Measurements from ENCODE around the gene AFF1. TPM values are rescaled to one million over a fixed set of nuclear protein-coding genes. Genes with fewer than 3 reads are reported as not detected.

The AFF1 gene
- total RNA-seq, 1 experiment from 2014 or later, result 6.8 TPM

DNA sequence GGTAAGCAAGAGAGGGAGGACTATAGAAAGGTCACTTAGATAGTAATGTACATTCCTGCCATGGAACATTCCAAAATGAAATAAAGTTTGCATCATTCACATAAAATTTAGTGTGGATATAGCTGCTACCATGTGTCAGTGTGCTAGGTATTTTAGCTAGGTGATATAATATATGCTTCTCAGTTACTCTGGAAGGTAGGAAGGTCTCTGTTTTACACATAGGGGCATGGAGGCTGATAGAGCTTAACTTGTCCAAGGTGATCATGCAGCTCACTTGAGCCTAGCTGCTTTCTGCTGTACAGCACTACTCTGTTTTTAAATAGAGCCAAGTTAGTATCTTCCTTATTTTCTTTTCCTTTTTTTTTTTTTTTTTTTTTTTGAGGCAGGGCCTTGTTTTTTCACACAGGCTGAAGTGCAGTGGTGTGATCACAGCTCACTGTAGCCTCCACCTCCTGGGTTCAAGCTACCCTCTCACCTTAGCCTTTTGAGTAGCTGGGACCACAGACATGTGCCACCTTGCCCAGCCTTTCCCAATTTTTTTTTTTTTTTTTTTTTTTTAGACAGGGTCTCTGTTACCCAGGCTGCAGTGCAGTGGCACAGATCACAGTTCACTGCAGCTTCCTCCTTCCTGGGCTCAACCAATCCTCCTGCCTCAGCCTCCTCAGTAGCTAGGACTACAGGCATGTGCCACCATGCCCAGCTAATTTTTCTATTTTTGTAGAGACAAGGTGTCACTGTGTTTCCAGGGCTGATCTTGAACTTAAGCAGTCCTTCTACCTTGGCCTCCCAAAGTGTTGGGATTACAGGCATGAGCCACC lies 10.4 kb downstream of the AFF1 start:
- in situ Hi-C loops (cut with HindIII; ENCODE audit: low pct_unique_long_range_greater_than_20kb, low sequenced_read_pairs), result no loop called here
- DNase-seq (ENCODE audit: low read depth), result no peak

DNA sequence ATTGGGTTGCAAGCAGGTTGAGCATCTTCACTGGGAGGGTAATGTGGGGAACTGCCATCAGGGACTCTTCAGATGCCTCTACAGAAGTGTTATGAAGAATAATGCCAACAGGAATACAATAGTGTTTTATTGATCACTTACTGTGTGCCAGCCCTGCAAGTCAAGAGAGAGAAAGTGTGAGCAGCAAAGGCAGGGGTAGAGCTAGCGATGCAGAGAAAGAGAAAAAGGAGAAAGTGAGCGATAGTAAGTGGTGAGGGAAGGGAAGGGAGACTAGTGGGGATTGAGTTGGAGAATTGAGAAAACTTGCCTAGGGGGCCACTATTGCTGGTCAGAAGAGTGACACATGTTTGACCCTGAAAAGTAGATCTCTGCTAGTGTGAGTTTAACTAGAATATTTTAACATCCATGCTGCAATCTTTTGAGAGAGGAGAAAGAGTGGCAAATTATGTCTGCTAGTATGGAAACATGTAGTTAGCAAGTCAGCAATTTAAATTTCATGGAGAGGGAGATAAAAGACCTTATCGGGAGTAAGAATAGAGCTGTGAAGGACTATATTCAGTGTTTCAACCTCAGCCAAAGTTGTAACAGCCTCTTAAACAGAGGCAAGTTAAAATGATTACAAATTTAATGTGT lies 12.2 kb downstream of the AFF1 start:
- no peak for DNase-seq (ENCODE audit: low read depth)
- in situ Hi-C loops (cut with HindIII; ENCODE audit: low pct_unique_long_range_greater_than_20kb, low sequenced_read_pairs), result no loop called here

DNA sequence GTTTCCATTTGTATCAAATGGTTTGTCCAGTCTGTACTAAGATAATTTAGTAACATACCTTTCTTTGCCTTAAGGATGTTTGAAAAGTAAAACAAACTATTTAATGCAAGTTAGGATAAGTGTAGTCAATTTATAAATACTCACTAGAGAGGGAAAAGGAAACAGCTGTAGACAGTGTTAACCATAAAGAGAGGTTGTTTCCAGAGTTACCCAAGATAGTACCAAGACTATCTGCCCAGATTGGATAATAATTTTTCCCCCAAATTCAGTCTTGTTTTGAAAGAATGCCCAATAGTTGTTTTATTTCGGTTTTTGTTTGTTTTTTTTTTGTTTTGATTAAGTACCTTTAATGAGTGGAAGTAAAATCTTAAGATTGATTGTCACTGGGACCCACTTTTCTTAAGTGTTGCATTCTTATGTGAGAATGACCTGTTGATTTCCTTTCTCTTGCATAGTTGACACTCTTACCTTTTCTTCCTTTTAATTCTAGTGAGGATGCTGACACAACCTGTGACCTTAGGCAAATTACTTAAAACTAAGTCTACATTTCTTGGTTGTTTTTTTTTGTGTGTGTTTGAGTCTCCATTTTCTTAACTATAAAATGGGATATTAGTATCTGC lies 12.8 kb downstream of the AFF1 start:
- in situ Hi-C loops (cut with HindIII; ENCODE audit: low pct_unique_long_range_greater_than_20kb, low sequenced_read_pairs), result no loop called here
- no peak for DNase-seq (ENCODE audit: low read depth)

DNA sequence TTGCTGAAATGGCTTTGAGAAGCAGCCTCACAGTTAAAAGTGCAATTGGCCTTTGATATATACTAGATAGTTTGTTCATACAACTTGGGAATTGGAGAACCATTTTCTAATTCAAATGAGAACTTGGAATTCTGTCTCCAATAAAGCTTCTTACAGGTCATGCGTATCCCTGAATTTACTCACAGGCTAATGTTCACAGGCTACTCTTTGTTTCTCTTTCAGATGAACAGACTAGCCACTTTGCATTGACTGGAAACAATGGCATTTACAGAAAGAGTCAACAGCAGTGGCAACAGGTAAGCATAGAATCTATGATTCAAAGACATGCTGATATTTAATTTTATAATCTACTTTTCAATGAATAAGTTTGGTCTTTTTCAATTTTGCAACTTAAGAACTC lies 13.5 kb downstream of the AFF1 start:
- in situ Hi-C loops (cut with HindIII; ENCODE audit: low pct_unique_long_range_greater_than_20kb, low sequenced_read_pairs), result no loop called here
- DNase-seq (ENCODE audit: low read depth), result no peak

DNA sequence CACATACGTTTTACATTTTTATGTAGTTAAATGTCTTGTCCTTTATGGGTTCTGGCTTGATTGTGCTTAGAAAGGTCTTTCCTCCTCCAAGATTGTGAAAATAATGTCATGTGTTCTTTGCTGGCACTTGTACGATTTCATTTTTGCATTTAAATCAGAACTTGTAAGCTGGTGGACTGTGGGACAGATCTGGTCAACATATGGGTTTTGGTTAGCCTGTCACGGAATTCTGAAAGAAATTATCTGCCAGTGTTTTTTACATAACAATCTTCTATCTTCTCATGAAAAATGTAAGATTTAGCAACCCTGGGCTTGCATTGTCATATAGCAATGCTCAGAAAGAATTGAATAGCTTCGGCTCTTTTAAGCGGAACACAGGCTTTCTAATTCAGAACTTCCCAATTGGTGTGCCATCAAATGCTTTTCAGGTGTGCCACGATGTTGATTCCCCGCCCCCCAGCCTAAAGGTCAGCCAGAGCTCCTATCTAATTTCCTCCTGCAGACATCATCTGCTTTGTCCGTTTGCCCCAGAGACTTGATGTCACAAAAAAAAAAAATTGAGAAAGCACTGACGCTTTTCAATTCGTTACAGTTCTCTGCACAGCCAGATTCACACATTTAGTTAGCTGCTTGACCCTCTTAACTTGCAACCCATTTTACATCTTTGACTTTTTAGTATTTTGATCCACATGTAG lies 16.2 kb downstream of the AFF1 start:
- no peak for DNase-seq (ENCODE audit: low read depth)
- in situ Hi-C loops (cut with HindIII; ENCODE audit: low pct_unique_long_range_greater_than_20kb, low sequenced_read_pairs), result no loop called here

DNA sequence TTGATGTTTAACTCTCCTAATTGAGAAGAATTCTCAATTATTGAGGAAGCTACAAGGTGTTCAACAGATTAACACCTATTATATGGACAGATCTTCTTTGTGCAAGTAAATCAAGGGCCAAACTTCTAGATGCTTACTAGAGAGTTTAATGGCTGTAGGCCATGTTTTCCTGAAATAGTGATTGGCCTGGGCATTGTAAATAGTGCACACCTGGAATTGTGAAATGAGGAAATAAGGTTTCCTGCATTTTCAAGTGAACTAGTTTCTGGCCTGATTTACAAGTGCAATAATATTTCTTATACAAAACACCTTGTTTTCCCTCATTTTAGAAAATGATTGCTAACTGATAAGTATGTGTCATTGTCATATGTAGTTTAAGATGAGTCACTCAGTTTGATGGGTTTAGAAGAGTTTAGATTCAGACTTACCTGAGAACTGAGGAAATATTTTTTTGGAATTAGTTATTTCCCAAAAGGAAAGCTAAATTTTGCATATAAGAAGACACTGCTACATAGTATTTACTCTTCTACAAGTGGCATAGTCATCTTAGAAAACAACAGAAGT lies 21.2 kb downstream of the AFF1 start:
- no peak for DNase-seq (ENCODE audit: low read depth)
- in situ Hi-C loops (cut with HindIII; ENCODE audit: low pct_unique_long_range_greater_than_20kb, low sequenced_read_pairs), result no loop called here

DNA sequence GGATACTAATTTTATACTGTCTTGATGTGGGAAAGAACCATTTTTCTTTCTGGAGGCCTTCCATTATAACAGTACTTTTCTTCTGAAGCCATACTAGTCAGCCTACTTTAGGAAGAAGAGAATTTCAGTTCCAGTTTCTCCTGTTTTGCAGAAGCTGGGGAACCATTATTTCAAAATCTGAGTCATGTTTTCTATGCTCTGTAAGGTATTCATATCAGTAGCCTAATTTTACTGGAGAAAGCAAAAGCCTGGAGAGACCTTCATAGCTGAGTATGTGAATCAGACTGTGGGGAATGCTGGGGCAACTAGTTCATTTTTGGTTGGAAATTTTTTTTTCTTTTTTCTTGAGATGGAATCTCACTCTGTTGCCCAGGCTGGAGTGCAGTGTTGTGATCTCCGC lies 22.4 kb downstream of the AFF1 start:
- no peak for DNase-seq (ENCODE audit: low read depth)
- in situ Hi-C loops (cut with HindIII; ENCODE audit: low pct_unique_long_range_greater_than_20kb, low sequenced_read_pairs), result no loop called here

DNA sequence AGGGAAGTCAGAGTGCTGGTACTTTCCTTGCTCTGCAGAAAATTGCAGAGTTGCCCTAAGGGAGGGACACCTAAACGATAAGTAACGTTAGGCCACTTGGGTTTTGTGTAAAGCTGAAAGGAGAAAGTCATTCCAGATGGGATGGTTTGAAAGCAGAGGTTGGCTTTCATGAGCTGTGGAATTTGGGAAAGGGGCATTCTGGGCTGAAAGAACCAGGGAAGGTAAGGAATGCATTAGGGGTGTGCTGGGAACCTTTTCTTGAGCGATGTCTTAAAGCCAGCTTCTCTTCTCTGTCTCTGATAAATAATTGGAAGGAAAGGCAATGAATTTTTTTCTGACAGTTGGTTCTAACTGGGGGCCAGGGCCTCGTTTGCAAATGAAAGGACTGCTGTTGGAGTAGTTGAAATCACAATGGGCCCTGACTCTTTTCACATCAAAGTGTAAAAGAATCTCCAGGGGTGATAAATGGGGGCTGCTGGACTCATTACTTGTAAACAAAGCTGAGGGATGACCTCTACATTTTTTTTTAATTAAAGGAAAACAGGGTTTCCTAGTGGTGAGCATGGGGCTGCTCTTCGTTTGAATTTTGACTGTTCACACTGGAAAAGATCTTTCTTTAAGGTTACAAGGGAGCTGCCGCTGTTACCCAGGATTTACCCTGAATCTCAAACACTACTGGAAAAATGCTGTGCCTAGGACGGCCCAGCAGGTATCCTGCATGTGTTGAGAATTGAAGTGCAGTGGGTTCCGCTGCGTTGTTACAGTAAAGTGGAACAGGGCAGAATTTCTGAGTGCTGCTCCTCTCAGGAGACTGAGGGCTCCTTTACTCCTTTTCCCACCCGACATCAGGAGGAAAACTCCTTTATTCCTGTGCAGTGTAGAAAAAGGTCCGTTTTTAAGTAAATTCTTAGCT lies 25.0 kb downstream of the AFF1 start:
- in situ Hi-C loops (cut with HindIII; ENCODE audit: low pct_unique_long_range_greater_than_20kb, low sequenced_read_pairs), result no loop called here
- no peak for DNase-seq (ENCODE audit: low read depth)

DNA sequence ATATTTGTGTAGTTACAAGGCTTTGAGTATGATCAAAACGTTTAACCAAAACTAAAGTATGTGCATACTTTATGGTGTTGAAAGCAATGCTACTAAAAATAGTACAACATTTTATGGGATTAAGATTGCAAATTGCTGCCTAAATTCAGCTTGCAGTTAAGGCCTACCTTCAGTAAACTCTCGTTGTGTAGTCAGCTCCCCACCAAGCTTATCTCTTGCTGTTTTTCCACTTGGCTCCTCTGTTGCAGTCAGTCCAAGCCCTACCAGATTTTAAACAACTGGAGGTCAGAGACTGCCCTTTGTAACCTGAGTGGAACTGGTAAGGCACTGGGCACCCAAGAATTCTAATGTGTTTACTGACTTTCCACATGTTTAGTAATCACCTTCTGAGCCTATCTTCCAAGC lies 25.7 kb downstream of the AFF1 start:
- DNase-seq (ENCODE audit: low read depth), result no peak
- in situ Hi-C loops (cut with HindIII; ENCODE audit: low pct_unique_long_range_greater_than_20kb, low sequenced_read_pairs), result no loop called here

DNA sequence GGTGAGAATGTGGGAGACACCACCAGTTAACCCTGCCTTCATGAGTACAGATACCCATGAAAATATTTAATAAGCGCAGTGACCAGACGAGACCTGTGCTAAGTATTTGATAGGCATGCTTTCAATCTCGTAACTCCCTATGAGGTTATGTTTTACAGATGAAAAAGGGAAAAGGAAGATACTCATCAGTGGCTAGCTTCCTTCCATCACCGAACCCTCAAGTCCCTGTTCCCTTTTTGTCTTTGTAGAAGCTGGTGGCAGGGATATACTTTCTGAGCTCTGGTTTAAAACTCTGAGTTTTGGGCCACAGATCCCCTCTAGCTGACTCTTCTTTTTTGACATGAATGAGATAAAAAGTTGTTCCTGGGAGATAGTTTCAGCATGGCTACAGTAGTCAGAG lies 26.3 kb downstream of the AFF1 start:
- in situ Hi-C loops (cut with HindIII; ENCODE audit: low pct_unique_long_range_greater_than_20kb, low sequenced_read_pairs), result no loop called here
- no peak for DNase-seq (ENCODE audit: low read depth)

DNA sequence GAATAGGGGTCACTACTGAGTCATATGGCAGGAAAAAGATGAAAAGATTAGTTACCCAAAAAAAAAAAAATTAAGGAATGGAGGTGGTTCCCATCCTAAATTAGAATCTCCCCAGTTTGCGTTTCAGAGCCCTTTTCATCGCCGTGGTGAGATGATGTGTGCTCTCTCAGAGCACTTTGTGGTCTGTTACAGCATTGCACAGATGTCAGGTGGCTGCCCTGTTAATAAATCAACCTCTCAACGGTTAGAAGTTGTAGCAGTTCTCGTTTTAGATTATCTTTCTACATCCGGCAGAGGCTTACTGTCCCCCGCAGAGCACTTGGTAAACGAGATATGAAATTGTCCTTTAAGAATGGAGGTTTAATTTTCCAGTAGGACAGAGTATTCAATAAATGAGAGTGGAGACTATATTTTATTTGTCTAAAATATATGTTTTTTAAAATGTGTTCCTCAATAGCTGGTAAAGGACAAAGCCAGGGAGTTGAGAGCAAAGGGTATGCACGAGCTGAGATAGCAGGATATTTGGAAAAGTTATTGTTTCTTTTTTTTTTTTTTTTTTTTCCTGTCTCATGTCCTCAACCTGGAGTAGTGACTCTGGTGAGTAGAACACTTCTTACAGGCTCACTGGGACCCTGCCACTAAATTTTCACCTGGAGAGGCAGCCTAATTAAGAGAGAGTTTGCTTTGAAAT lies 26.9 kb downstream of the AFF1 start:
- in situ Hi-C loops (cut with HindIII; ENCODE audit: low pct_unique_long_range_greater_than_20kb, low sequenced_read_pairs), result no loop called here
- peak; percentile 65 for DNase-seq (ENCODE audit: low read depth)

DNA sequence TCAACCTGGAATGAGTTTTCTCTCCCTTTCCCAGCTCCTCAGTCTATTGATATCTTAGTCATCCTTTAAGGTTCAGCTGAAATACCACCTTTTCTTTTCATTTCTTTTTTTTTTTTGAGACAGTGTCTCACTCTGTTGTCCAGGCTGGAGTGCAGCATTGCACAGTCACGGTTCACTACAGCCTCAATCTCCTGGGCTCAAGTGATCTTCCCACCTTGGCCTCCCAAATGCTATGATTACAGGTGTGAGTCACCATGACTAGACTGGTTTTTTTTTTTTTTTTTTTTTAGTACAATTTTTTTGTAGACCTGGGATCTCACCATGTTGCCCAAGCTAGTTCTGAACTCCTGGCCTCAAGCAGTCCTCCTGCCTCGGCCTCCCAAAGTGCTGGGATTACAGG lies 28.9 kb downstream of the AFF1 start:
- DNase-seq (ENCODE audit: low read depth), result peak; percentile 96
- in situ Hi-C loops (cut with HindIII; ENCODE audit: low pct_unique_long_range_greater_than_20kb, low sequenced_read_pairs), result no loop called here

DNA sequence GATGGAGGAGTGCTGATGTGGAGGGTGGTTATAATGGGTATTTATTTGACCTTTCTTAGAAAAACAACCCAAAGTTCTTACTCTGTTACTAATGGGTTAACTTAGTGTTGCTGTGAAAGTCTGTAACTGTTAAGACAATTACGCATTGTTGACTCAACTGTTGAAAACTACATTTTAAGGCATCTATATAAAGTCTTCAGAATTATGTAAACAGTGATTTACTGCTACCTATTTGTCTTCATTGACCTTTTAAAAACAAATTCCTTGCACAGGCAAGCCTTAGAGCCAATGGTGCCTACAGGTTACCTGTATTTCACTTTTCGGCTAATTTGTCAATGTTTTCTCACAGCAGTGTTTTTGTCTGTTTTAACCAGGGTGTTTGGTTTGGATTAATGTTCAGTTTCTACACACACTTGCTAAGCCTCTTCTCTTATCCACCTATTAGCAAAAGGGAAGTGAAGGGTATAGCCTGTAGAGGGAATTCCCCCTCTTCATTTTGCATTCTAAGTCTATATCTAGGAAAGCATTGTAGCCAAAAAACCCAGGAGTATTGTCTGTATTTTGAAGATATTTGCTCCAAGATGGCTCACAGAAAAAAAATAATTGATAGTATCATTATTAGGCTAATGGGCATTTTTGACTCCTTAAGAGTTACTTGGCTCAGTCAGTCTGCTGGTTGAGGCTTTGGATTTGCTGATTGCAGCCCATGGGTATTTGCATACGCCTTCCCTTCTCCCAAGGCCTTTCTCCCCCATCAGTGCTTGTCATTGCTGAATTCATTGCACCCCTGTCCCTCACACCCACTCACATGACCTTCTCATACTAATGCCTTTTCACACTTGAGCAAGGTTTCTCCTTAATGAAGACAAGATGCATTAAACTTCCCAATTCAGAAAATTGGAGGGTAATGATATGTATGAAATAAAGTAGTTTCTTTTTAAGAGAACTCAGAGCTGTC lies 30.5 kb downstream of the AFF1 start:
- in situ Hi-C loops (cut with HindIII; ENCODE audit: low pct_unique_long_range_greater_than_20kb, low sequenced_read_pairs), result no loop called here
- DNase-seq (ENCODE audit: low read depth), result peak; percentile 67

DNA sequence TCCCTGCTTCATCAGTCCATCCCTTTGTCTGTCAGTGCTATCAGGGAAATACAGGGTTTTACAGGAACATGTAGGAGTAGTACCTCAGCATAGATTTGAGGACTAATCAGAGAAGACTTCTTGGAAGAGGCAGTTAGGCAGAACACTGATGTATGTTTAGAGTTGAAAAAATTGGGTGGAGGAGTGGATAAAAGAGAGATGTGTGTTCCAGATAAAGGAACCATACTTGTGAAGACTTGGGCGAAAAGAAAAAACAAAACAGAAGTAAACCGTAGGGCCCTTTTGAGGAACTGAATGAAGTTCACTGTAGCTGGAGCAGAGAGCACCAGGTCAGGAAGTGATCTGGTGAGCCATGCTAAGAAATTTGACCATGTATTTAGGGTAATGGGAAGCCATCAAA lies 32.3 kb downstream of the AFF1 start:
- in situ Hi-C loops (cut with HindIII; ENCODE audit: low pct_unique_long_range_greater_than_20kb, low sequenced_read_pairs), result no loop called here
- no peak for DNase-seq (ENCODE audit: low read depth)

DNA sequence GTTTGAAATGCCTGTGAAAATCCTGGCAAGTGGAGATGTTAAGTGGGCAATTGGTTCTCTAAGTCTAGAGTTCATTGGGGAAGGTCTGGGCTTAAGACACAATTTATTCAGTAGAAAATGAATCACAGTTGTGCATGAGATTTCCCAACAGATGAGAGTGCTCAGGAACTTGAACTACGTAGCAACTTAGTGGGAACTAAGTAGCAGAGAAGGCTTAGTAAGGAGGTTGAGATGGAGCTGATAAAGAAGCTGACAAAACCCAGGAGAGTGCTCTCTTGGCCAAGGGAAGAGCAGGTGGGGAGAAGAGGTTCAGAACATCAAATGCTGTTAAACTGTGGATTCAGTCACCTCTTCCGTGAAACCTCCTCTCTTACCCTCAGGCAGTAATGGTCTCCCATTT lies 33.0 kb downstream of the AFF1 start:
- no peak for DNase-seq (ENCODE audit: low read depth)
- in situ Hi-C loops (cut with HindIII; ENCODE audit: low pct_unique_long_range_greater_than_20kb, low sequenced_read_pairs), result no loop called here

DNA sequence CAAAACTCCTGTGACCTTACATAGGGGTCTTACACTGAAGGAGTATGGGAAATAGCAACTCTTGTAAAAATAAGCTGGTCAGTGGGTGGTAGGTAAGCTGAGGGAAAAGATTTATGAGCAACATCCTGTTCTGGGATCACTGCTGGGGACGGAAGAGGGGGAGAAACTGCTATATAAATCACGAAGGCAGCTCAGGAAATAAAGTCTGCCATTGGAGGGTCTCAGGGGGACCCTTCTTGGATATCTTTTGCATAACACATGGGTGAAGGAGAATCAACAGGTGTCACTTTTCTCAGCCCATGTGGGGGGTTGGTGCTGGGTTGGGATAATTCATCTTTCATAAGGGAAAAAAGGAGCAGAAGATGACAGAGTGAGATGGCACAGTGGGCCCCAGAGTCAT lies 33.7 kb downstream of the AFF1 start:
- DNase-seq (ENCODE audit: low read depth), result no peak
- in situ Hi-C loops (cut with HindIII; ENCODE audit: low pct_unique_long_range_greater_than_20kb, low sequenced_read_pairs), result no loop called here
